Measurements from ENCODE around the gene PLIN4. TPM values are rescaled to one million over a fixed set of nuclear protein-coding genes. Genes with fewer than 3 reads are reported as not detected.

PLIN4 gene
- total RNA-seq, 2 experiments from 2014 or later, result not detected

DNA sequence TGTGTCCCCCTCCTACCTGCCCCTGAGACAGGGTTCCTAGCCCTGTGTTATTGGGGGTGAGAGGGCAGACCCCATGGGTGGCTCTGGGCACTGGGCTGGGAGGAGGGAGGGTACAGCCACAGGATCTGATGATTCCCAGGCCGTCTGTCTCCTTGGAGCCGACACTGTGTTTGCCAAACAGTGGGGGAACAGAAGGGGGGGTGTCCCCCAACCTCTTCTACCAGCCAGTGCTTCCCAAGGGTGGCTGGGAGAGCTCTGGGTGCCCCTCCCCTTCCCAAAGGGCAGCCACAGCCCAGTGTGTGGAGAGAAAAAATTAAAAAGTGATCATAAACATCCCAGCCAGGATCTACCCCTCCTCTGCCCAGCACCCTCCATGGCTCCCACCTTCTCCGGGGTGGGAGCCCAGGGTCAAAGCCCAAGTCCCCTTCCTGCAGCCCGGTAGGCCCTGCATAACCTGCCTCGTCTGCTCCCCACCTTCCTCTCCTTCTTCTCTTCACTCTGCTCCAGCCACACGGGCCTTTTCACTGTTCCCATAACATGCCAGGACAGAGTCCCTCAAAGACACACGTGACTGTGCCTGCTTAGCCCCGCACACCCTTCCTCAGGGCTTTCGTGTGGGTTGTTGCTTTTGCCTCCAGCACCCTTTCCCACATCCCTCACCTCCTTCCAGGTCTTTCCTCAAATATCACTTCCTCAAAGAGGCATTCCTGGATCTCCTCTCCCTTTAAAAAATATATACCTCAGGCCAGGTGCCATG lies 1.4 kb upstream of the PLIN4 start:
- intact Hi-C loops (cut with micrococcal nuclease), result no loop called here
- CTCF ChIA-PET, result interaction anchor here (1.0 kb wide), 1 partner anchor 380 kb away, joined by 3 read pairs; no protein-coding TSS in a partner anchor
- no peaks in the 10 kb centered on the region for H3K9me3 Mint-ChIP-seq
- H3K4me1 Mint-ChIP-seq (ENCODE audit: low read depth), result no peaks in the 10 kb centered on the region
- no peaks in the 10 kb centered on the region for H3K36me3 Mint-ChIP-seq (ENCODE audit: low read depth)
- H3K27me3 Mint-ChIP-seq (ENCODE audit: low read depth), result peaks cover 5% of the 10 kb centered on the region
- no peak overlapping the region for H3K4me3 Mint-ChIP-seq
- DNase-seq, result no peak
- no peak overlapping the region for H3K27ac Mint-ChIP-seq

DNA sequence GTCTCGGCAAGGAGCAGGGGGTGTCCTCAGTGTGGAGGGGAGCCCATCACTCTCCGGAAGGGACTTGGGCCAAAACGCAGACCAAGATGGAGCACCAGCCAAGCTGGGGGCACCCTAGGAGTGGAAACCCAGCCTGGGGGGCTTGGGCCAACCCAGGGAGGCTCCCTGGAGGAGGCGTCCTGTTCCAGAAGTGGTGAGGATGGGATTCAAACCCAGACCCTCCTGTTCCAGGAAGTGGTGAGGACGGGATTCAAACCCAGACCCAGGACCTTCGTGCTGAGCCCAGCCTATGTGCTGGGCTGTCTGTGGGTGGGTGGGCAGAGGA lies 848 bp upstream of the PLIN4 start:
- intact Hi-C loops (cut with micrococcal nuclease), result no loop called here
- Mint-ChIP-seq H3K27me3 (ENCODE audit: low read depth) (peaks cover 5% of the 10 kb centered on the region), H3K27ac (no peak overlapping the region), H3K9me3 (no peaks in the 10 kb centered on the region), H3K4me1 (ENCODE audit: low read depth) (no peaks in the 10 kb centered on the region), H3K4me3 (no peak overlapping the region), H3K36me3 (ENCODE audit: low read depth) (no peaks in the 10 kb centered on the region)
- DNase-seq, result no peak
- CTCF ChIA-PET, result no interaction called here

DNA sequence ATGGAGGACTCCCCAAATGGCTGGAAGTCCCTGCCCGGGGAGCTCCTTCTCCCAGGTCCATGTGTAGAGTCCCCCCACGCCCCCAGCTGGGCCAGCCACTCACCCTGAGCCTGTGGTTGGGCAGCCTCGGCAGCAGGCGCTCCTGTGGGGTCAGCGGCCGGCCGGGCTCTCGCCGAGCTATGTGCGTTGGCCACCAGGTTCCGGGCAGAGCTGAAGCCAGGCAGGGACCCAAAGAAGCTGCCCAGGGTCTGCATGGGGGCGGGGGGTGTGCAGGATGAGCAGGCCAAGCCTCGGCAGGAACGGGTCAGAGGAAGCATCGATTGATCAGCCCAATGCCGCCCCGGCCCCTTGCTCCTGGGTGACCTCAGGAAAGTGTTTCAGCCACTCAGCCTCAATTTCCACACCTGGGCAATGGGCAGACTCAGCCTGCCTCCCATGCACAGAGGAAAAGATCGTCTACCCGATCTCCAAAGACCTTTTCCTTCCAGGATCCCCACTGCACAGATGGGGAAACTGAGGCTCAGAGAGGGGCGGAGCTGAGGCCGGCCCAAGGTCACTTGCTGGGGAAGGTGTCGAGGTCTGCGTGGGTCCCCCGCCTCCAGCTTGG lies 732 bp downstream of the PLIN4 start:
- Mint-ChIP-seq H3K4me1 (ENCODE audit: low read depth) (no peaks in the 10 kb centered on the region), H3K36me3 (ENCODE audit: low read depth) (no peaks in the 10 kb centered on the region), H3K27me3 (ENCODE audit: low read depth) (peaks cover 5% of the 10 kb centered on the region), H3K4me3 (no peak overlapping the region), H3K9me3 (no peaks in the 10 kb centered on the region), H3K27ac (no peak overlapping the region)
- DNase-seq, result no peak
- CTCF ChIA-PET, result no interaction called here
- intact Hi-C loops (cut with micrococcal nuclease), result no loop called here

DNA sequence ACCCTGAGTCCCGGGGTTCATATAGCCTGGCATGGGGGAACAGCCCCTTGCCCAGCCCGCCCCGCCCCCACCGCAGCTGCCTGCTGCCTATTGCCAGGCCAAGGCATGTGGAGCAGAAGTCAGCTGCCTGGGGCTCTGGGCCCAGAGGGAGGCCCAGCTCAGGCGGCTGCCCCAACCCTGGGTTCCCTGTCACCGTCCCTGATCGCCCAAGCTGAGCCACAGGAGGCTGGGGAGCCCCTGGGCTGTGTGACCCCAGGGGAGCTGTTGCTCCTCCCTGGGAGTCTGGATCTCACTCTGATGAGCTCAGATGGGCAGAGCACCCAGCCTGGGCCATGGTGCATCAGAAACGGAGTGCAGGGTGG lies 1.4 kb downstream of the PLIN4 start:
- peaks cover 5% of the 10 kb centered on the region for H3K27me3 Mint-ChIP-seq (ENCODE audit: low read depth)
- H3K4me3 Mint-ChIP-seq, result no peak overlapping the region
- no peaks in the 10 kb centered on the region for H3K36me3 Mint-ChIP-seq (ENCODE audit: low read depth)
- H3K27ac Mint-ChIP-seq, result no peak overlapping the region
- intact Hi-C loops (cut with micrococcal nuclease), result no loop called here
- no peaks in the 10 kb centered on the region for H3K9me3 Mint-ChIP-seq
- CTCF ChIA-PET, result no interaction called here
- no peak for DNase-seq
- no peaks in the 10 kb centered on the region for H3K4me1 Mint-ChIP-seq (ENCODE audit: low read depth)

DNA sequence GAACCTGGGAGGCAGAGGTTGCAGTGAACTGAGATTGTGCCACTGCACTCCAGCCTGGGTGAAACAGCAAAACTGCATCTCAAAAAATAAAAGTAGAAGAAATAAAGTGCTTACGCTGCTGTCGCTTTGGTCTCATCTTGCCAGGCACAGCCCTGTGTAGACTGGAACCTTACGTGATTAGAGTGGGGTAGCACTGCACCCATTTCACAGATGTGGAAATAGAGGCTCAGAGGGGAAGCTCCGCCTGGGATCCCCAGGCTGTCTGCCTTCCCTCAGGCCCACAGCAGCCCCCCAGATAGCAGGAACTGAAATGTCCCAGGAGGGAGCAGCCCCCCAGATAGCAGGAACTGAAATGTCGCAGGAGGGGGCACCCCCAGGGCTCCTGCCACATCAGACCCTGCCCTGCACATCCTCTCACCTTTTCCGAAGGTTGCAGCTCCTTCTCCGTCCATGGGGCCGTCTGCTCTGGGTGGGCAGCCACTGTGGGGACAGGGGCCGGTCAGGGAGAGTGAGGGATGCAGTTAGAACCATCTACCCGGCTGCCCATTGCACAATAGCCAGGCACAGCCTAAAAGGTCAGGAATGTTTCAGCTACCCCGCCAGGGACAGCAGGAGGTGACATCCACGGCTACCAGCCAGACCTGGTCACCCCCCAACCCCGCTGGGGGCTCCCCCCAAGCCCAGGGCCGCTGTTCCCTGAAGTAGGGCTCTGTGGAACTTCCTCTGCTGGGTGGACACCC lies 1.9 kb downstream of the PLIN4 start:
- Mint-ChIP-seq H3K4me1 (ENCODE audit: low read depth) (no peaks in the 10 kb centered on the region), H3K4me3 (no peak overlapping the region), H3K27ac (no peak overlapping the region), H3K36me3 (ENCODE audit: low read depth) (no peaks in the 10 kb centered on the region), H3K9me3 (no peaks in the 10 kb centered on the region), H3K27me3 (ENCODE audit: low read depth) (peaks cover 5% of the 10 kb centered on the region)
- intact Hi-C loops (cut with micrococcal nuclease), result no loop called here
- CTCF ChIA-PET, result interaction anchor here (1.1 kb wide), 2 partner anchors 9 to 235 kb away, joined by 3 to 5 read pairs; no protein-coding TSS in a partner anchor
- no peak for DNase-seq

DNA sequence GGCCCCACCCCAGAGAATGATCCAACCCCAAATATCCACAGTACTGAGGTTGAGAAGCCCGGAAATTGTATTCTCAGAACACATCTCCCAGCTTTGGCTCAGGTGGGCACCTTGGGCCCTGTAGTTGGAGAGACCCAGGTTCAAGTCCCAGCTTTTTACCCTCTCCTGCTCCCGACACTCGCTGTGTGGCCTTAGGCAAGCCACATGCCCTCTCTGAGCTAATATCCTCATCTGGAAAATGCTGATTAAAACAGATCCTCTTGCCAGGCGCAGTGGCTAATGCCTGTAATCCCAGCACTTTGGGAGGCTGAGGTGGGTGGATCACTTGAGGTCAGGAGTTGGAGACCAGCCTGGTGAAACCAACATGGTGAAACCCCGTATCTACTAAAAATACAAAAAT lies 2.6 kb downstream of the PLIN4 start:
- H3K27me3 Mint-ChIP-seq (ENCODE audit: low read depth), result peaks cover 5% of the 10 kb centered on the region
- H3K4me3 Mint-ChIP-seq, result no peak overlapping the region
- CTCF ChIA-PET, result interaction anchor here (1.1 kb wide), 2 partner anchors 9 to 235 kb away, joined by 3 to 5 read pairs; no protein-coding TSS in a partner anchor
- H3K4me1 Mint-ChIP-seq (ENCODE audit: low read depth), result no peaks in the 10 kb centered on the region
- no peak overlapping the region for H3K27ac Mint-ChIP-seq
- intact Hi-C loops (cut with micrococcal nuclease), result no loop called here
- H3K36me3 Mint-ChIP-seq (ENCODE audit: low read depth), result no peaks in the 10 kb centered on the region
- no peak for DNase-seq
- H3K9me3 Mint-ChIP-seq, result no peaks in the 10 kb centered on the region

DNA sequence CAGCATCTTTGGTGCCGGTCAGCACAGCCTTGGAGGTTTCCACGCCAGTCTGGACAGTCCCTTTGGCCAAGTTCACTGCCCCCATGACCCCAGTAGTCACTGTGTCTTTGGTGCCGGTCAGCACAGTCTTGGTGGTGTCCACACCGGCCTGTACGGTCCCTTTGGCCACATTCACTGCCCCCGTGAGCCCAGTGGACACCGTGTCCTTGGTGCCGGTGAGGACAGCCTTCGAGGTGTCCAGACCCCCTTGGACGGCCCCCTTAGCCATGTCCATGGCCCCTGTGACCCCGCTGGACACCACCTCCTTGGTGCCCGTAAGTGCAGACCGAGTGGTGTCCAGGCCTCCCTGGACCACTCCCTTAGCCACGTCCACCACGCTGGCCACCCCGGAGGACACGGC lies 5.0 kb downstream of the PLIN4 start:
- Mint-ChIP-seq H3K4me1 (ENCODE audit: low read depth) (no peaks in the 10 kb centered on the region), H3K27ac (no peak overlapping the region), H3K36me3 (ENCODE audit: low read depth) (no peaks in the 10 kb centered on the region), H3K9me3 (no peaks in the 10 kb centered on the region), H3K27me3 (ENCODE audit: low read depth) (no peaks in the 10 kb centered on the region), H3K4me3 (no peak overlapping the region)
- no peak for DNase-seq
- CTCF ChIA-PET, result no interaction called here
- intact Hi-C loops (cut with micrococcal nuclease), result no loop called here

DNA sequence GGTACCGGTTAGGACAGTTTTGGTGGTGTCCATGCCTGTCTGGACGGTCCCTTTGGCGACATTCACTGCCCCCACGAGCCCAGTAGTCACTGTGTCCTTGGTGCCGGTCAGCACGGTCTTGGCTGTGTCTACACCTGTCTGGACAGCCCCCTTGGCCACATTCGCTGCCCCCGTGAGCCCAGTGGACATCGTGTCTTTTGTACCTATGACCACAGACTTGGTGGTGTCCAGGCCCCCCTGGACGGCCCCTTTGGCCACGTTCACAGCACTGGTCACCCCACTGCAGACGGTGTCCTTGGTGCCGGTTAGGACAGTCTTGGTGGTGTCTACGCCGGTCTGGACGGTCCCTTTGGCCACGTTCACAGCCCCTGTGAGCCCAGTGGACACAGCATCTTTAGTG lies 6.2 kb downstream of the PLIN4 start:
- no peaks in the 10 kb centered on the region for H3K4me1 Mint-ChIP-seq (ENCODE audit: low read depth)
- H3K27me3 Mint-ChIP-seq (ENCODE audit: low read depth), result no peaks in the 10 kb centered on the region
- intact Hi-C loops (cut with micrococcal nuclease), result no loop called here
- H3K36me3 Mint-ChIP-seq (ENCODE audit: low read depth), result no peaks in the 10 kb centered on the region
- H3K27ac Mint-ChIP-seq, result no peak overlapping the region
- H3K9me3 Mint-ChIP-seq, result no peaks in the 10 kb centered on the region
- CTCF ChIA-PET, result no interaction called here
- no peak overlapping the region for H3K4me3 Mint-ChIP-seq
- no peak for DNase-seq

DNA sequence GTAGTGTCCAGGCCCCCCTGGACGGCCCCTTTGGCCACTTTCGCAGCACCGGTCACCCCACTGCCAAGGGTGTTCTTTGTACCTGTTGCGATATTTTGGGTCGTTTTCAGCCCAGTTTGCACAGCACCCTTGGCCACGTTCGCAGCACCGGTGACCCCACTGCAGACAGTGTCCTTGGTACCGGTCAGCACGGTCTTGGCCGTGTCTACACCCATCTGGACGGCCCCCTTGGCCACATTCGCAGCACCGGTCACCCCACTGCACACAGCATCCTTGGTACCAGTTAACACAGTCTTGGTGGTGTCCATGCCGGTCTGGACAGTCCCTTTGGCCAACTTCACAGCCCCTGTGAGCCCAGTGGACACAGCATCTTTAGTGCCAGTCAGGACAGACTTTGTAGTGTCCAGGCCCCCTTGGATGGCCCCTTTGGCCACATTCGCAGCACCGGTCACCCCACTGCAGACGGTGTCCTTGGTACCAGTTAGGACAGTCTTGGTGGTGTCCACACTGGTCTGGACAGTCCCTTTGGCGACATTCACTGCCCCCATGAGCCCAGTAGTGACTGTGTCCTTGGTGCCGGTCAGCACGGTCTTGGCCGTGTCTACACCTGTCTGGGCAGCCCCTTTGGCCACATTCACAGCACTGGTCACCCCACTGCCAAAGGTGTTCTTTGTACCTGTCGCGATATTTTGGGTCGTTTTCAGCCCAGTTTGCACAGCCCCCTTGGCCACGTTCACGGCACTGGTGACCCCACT lies 6.8 kb downstream of the PLIN4 start:
- no peak overlapping the region for H3K4me3 Mint-ChIP-seq
- H3K36me3 Mint-ChIP-seq (ENCODE audit: low read depth), result no peaks in the 10 kb centered on the region
- no peak overlapping the region for H3K27ac Mint-ChIP-seq
- CTCF ChIA-PET, result no interaction called here
- DNase-seq, result no peak
- intact Hi-C loops (cut with micrococcal nuclease), result no loop called here
- H3K27me3 Mint-ChIP-seq (ENCODE audit: low read depth), result no peaks in the 10 kb centered on the region
- no peaks in the 10 kb centered on the region for H3K9me3 Mint-ChIP-seq
- peaks cover 3% of the 10 kb centered on the region for H3K4me1 Mint-ChIP-seq (ENCODE audit: low read depth)

DNA sequence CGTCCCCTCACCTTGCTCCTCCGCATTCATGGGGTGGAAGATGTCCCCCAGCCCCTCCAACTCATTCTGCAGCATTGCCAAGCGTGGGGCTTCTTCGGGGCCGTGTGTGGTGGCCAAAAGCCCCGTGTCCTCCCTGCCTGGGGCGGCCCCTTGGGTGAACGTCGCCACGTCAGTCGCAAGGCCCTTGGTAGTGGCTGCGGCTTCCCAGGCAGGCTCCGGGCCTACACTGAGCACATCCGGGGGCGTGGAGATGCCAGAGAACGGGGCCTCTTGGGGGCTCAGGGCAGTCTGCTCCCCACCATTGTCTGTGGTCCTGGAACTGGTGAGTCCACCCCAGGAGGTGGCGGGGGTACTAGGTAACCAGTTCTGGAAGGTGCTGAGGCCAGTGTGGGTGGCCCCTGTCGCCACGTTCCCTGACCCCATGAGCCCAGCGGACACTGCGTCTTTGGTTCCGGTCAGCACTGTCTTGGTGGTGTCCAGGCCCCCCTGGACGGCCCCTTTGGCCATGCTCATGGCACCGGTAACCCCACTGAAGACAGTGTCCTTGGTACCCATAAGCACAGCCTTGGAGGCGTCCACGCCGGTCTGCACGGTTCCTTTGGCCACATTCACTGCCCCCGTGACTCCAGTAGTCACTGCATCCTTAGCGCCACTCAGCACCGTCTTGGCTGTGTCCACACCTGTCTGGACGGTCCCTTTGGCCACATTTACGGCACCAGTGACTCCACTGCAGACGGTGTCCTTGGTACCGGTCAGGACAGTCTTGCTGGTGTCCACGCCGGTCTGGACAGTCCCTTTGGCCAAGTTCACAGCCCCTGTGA lies 7.6 kb downstream of the PLIN4 start:
- H3K27ac Mint-ChIP-seq, result no peak overlapping the region
- H3K27me3 Mint-ChIP-seq (ENCODE audit: low read depth), result no peaks in the 10 kb centered on the region
- DNase-seq, result no peak
- no peaks in the 10 kb centered on the region for H3K36me3 Mint-ChIP-seq (ENCODE audit: low read depth)
- CTCF ChIA-PET, result no interaction called here
- no peak overlapping the region for H3K4me3 Mint-ChIP-seq
- H3K4me1 Mint-ChIP-seq (ENCODE audit: low read depth), result peaks cover 6% of the 10 kb centered on the region
- intact Hi-C loops (cut with micrococcal nuclease), result no loop called here
- H3K9me3 Mint-ChIP-seq, result no peaks in the 10 kb centered on the region

DNA sequence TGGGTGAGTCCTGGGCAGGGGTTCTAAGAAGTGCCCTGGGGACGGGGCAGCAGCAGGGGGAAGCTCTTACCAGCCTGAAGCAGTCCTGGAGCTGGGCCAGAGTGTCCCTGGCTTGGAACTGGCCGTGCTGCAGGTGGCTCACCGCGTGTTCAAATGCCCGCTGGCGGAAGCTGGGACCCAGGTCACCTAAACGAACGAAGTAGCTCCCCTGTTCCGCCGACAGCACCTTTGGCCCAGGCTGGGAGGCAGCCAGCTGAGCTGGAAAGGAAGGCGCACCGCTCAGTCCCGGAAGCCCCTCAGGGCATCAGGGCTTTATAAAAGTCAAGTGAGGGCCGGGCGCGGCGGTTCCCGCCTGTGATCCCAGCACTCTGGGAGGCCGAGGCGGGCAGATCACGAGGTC lies 9.6 kb downstream of the PLIN4 start:
- Mint-ChIP-seq H3K4me1 (ENCODE audit: low read depth) (peaks cover 6% of the 10 kb centered on the region), H3K36me3 (ENCODE audit: low read depth) (no peaks in the 10 kb centered on the region), H3K27me3 (ENCODE audit: low read depth) (no peaks in the 10 kb centered on the region), H3K9me3 (no peaks in the 10 kb centered on the region), H3K27ac (no peak overlapping the region), H3K4me3 (no peak overlapping the region)
- intact Hi-C loops (cut with micrococcal nuclease), result no loop called here
- CTCF ChIA-PET, result interaction anchor here (0.7 to 1.5 kb wide), 3 partner anchors 13 to 242 kb away, joined by 3 to 4 read pairs (median 3); no protein-coding TSS in a partner anchor
- no peak for DNase-seq

DNA sequence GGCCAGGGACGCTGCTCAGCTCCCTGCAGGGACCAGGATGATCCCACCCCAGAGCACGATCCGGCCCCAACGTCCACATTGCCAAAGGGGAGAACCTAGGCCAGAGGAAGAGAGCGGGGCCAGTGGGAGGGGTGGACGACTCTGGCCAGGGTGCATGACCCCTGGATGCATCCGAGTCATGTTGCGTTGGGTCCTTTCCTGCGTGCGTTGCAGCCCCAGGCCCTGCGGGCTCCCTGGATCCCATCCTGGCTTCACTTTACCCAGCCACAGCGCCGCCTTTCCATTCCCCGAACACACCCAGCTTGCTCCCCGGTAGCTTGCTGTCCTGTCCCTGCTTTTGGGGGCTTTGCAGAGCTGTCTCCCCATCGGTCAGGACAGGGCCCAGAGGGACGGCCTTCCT lies 10.5 kb downstream of the PLIN4 start:
- no peak for DNase-seq
- no peak overlapping the region for H3K27ac Mint-ChIP-seq
- CTCF ChIA-PET, result interaction anchor here (0.7 to 1.5 kb wide), 2 partner anchors 14 to 17 kb away, joined by 3 read pairs; no protein-coding TSS in a partner anchor
- no peaks in the 10 kb centered on the region for H3K27me3 Mint-ChIP-seq (ENCODE audit: low read depth)
- H3K36me3 Mint-ChIP-seq (ENCODE audit: low read depth), result no peaks in the 10 kb centered on the region
- H3K4me1 Mint-ChIP-seq (ENCODE audit: low read depth), result peaks cover 6% of the 10 kb centered on the region
- intact Hi-C loops (cut with micrococcal nuclease), result no loop called here
- H3K4me3 Mint-ChIP-seq, result no peak overlapping the region
- no peaks in the 10 kb centered on the region for H3K9me3 Mint-ChIP-seq
